Measurements from ENCODE around the gene HGFAC. TPM values are rescaled to one million over a fixed set of nuclear protein-coding genes. Genes with fewer than 3 reads are reported as not detected.

Gene HGFAC
- total RNA-seq, 3 donors from 2014 or later (not counting 1 experiment from before 2014, with no cell fraction given), result 0.43 to 0.54 TPM; not detected in 1

GRCh38 chr4:3476341-3476747 lies 34.6 kb downstream of the HGFAC start:
- 92% methylated on average over 22 of the region's 22 CpGs for WGBS (ENCODE audit: insufficient coverage)
- no peak for DNase-seq

GRCh38 chr4:3476936-3477749 lies 35.4 kb downstream of the HGFAC start:
- Mint-ChIP-seq H3K4me3 (no peak overlapping the region), H3K27me3 (ENCODE audit: low read depth in 2 of 2) (peaks cover 0 to 3% of the 10 kb centered on the region in 2 donors), H3K36me3 (no peaks in the 10 kb centered on the region), H3K9me3 (no peaks in the 10 kb centered on the region), H3K4me1 (peaks cover 5 to 9% of the 10 kb centered on the region in 2 donors), H3K27ac (no peak overlapping the region)
- intact Hi-C loops (cut with micrococcal nuclease), result no loop called here
- Histone ChIP-seq H3K27ac (ENCODE audit: low read length) (no peak overlapping the region), H3K4me3 (ENCODE audit: low read length) (no peak overlapping the region), H3K4me1 (ENCODE audit: control insufficient read depth, insufficient read depth, low read length) (peaks cover 10% of the 10 kb centered on the region), H3K36me3 (ENCODE audit: control insufficient read depth, insufficient read depth, low read length) (no peaks in the 10 kb centered on the region), H3K9me3 (ENCODE audit: control insufficient read depth, insufficient read depth, low read length) (no peaks in the 10 kb centered on the region), H3K27me3 (ENCODE audit: control insufficient read depth, insufficient read depth, low read length) (no peaks in the 10 kb centered on the region)
- no peak for TF ChIP-seq CTCF (IDR thresholded peaks at IDR 0.05)
- ATAC-seq (no peak), DNase-seq (no peak)
- WGBS (ENCODE audit: insufficient coverage), result 83% methylated on average over 26 of the region's 27 CpGs

More at GRCh38 chr4:3476341-3476747, 34.6 kb downstream of the HGFAC start:
- Histone ChIP-seq H3K36me3 (ENCODE audit: control insufficient read depth, insufficient read depth, low read length) (no peaks in the 10 kb centered on the region), H3K4me3 (ENCODE audit: low read length) (no peak overlapping the region), H3K9me3 (ENCODE audit: control insufficient read depth, insufficient read depth, low read length) (no peaks in the 10 kb centered on the region), H3K27me3 (ENCODE audit: control insufficient read depth, insufficient read depth, low read length) (no peaks in the 10 kb centered on the region), H3K27ac (ENCODE audit: low read length) (no peak overlapping the region), H3K4me1 (ENCODE audit: control insufficient read depth, insufficient read depth, low read length) (peaks cover 10% of the 10 kb centered on the region)
- intact Hi-C loops (cut with micrococcal nuclease), result no loop called here
- H3K27ac Mint-ChIP-seq, result no peak overlapping the region
- H3K9me3 Mint-ChIP-seq, result no peaks in the 10 kb centered on the region
- no peak for ATAC-seq
- H3K4me1 Mint-ChIP-seq, result peaks cover 5 to 9% of the 10 kb centered on the region in 2 donors
- H3K27me3 Mint-ChIP-seq (ENCODE audit: low read depth in 2 of 2), result peaks cover 0 to 3% of the 10 kb centered on the region in 2 donors
- H3K36me3 Mint-ChIP-seq, result no peaks in the 10 kb centered on the region
- TF ChIP-seq CTCF (IDR thresholded peaks at IDR 0.05), result no peak
- H3K4me3 Mint-ChIP-seq, result no peak overlapping the region

GRCh38 chr4:3477750-3478430 lies 36.1 kb downstream of the HGFAC start:
- Histone ChIP-seq H3K9me3 (ENCODE audit: control insufficient read depth, insufficient read depth, low read length) (no peaks in the 10 kb centered on the region), H3K4me1 (ENCODE audit: control insufficient read depth, insufficient read depth, low read length) (peaks cover 10% of the 10 kb centered on the region), H3K36me3 (ENCODE audit: control insufficient read depth, insufficient read depth, low read length) (no peaks in the 10 kb centered on the region), H3K27me3 (ENCODE audit: control insufficient read depth, insufficient read depth, low read length) (no peaks in the 10 kb centered on the region), H3K4me3 (ENCODE audit: low read length) (no peak overlapping the region), H3K27ac (ENCODE audit: low read length) (no peak overlapping the region)
- H3K27ac Mint-ChIP-seq, result no peak overlapping the region
- H3K4me1 Mint-ChIP-seq, result peaks cover 5 to 9% of the 10 kb centered on the region in 2 donors
- TF ChIP-seq CTCF (IDR thresholded peaks at IDR 0.05), result no peak
- ATAC-seq (no peak), DNase-seq (no peak)
- 86% methylated on average over 23 of the region's 23 CpGs for WGBS (ENCODE audit: insufficient coverage)
- intact Hi-C loops (cut with micrococcal nuclease), result no loop called here
- H3K4me3 Mint-ChIP-seq, result no peak overlapping the region
- H3K36me3 Mint-ChIP-seq, result no peaks in the 10 kb centered on the region
- H3K9me3 Mint-ChIP-seq, result no peaks in the 10 kb centered on the region
- H3K27me3 Mint-ChIP-seq (ENCODE audit: low read depth in 2 of 2), result peaks cover 0 to 3% of the 10 kb centered on the region in 2 donors

Data from natural killer cell (primary cell).